Aortic smooth muscle cell (primary cell): ENCODE data around the gene FAM50A. TPM values are rescaled to one million over a fixed set of nuclear protein-coding genes. Genes with fewer than 3 reads are reported as not detected.

Experiments
- total RNA-seq: library from RNA; depleted of rRNA; stranded (reverse); fragments of >200 nt; gene quantifications from 2 replicates; pipeline ENCODE4 v1.2.3, GENCODE V29; 2014

FAM50A gene, protein sequence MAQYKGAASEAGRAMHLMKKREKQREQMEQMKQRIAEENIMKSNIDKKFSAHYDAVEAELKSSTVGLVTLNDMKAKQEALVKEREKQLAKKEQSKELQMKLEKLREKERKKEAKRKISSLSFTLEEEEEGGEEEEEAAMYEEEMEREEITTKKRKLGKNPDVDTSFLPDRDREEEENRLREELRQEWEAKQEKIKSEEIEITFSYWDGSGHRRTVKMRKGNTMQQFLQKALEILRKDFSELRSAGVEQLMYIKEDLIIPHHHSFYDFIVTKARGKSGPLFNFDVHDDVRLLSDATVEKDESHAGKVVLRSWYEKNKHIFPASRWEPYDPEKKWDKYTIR
- 107 and 133 TPM in 2 replicates for total RNA-seq

GRCh38 chrX:154443992-154444754 lies at the start of gene FAM50A:
Gene FAM50A (plus strand): TSS chrX:154444141. CDS start chrX:154444236, 95 bp downstream.

DNA sequence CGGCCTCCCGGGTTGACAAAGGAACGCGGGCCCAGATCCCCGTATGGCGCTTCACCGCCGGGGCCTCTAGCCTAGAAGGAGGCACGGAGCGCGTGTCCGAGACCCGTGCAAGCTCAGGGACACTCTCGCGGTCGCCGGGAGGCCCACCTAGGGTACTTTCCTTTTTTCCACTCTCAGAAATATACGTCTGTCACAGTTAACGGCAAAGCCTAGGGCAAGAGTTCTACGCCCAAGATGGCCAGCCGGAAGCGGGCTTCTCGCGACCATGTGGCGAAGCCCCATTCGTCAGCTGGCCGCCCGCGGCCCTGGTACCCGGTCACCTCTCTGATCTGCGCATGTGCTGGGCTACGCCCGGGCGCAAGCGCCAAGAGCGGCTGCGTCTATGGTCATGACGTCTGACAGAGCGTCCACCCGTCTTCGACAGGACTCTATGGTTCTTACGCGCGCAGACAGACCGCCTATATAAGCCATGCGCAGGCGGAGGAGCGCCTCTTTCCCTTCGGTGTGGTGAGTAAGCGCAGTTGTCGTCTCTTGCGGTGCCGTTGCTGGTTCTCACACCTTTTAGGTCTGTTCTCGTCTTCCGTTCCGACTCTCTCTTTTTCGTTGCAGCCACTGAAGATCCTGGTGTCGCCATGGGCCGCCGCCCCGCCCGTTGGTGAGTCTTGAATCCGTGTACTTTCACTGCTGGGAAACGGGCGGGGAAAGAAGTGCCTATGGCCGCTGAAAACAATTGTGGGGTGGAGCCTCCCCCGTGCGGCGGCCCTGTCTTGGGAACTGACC lies 45.9 kb upstream of the FAM50A start, which contains the start of gene RPL10:
Gene RPL10 (plus strand): TSS at position 490 of the 780 bp plus-strand sequence. CDS start 143 bp downstream, at position 633.

GRCh38 chrX:154409222-154409871 lies 34.6 kb upstream of the FAM50A start, which contains the start of gene DNASE1L1:
Gene DNASE1L1 (minus strand): TSS chrX:154409254. CDS start chrX:154405568, 3,686 bp downstream.

DNA sequence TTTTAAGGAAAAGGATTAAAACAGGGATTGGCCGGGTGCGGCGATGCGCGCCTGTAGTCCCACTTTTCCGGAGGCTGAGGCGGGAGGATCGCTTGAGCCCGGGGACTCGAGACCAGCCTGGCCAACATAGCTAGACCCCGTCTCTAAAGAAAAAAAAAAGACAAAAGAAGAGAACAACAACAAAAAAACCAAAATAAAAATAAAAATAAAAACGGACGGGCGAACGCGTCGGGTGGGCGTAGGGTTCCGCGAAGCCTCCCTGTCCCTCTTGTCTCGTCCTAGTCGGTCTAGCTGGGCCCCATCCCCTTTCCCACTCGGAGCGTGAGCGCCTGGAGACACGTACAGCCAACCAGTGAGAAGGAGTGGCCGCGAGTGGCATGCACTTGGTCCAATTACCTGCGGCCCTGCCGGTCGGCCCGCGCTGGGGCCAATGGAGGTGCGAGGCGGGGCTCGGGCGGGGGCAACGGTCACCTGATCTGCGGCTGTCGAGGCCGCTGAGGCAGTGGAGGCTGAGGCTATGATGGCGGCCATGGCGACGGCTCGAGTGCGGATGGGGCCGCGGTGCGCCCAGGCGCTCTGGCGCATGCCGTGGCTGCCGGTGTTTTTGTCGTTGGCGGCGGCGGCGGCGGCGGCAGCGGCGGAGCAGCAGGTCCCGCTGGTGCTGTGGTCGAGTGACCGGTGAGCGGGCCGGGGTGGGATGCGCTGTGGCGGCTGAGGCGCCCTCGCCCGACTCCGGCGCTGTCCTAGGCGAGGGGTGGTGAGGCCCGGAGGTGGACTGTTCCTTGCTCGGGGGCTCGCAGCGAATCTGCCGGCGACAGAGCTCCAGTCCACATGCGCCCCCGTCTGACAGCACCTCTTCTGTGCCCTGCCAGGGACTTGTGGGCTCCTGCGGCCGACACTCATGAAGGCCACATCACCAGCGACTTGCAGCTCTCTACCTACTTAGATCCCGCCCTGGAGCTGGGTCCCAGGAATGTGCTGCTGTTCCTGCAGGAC lies 15.5 kb upstream of the FAM50A start, which contains the start of gene ATP6AP1:
Gene ATP6AP1 (plus strand): TSS at position 502 of the 996 bp plus-strand sequence. CDS start 16 bp downstream, at position 518.

DNA sequence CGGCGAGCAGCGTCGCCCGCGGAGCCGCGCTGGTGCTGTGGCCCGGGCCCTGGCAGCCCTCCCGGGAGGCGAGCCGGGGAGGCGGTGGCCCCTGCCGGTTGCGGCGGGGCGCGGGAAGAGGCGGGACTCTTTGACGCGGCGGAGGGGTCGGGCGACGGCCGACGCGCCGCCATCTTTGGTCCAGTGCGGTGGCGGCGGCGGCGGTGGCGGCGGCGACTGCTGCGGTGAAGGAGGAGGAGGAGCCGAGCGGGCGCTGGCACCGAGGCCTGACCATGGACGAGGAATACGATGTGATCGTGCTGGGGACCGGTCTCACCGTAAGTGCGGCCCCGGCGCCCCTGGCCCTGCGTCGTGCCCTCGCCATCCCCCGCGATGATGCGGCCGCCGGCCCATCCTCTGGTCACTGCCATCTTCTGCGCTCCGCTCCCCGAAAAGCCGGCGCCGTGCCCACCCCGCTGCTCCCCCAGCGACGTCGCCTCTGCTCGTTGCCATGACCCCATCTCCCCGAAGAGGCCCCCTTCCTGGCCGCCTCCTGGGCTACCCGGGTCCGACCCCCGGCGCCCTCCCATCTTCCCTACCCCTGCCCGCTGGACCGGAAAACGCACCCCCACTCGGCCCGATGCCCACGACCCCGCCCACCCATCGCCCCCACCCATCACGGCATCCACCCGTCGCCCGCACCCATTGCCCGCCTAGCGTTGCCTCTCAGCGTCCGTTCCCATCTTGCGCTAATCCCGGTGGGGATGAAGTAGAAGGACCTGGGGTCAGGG lies 6.8 kb upstream of the FAM50A start, which contains the start of gene GDI1:
Gene GDI1 (plus strand): TSS at position 172 of the 770 bp plus-strand sequence. CDS start 101 bp downstream, at position 273.

GRCh38 chrX:154458116-154458953 lies 14.4 kb downstream of the FAM50A start, which contains the start of gene PLXNA3:
Gene PLXNA3 (plus strand): TSS chrX:154458281. CDS start chrX:154460184, 1,903 bp downstream.

GRCh38 chrX:154478728-154479622 lies 35.0 kb downstream of the FAM50A start, which contains the start of gene LAGE3:
Gene LAGE3 (minus strand): TSS chrX:154479281. CDS start chrX:154478915, 366 bp downstream.

GRCh38 chrX:154486396-154487207 lies 42.7 kb downstream of the FAM50A start, which contains the start of gene UBL4A:
Gene UBL4A (minus strand): TSS chrX:154486615. CDS start chrX:154486584, 31 bp downstream.

DNA sequence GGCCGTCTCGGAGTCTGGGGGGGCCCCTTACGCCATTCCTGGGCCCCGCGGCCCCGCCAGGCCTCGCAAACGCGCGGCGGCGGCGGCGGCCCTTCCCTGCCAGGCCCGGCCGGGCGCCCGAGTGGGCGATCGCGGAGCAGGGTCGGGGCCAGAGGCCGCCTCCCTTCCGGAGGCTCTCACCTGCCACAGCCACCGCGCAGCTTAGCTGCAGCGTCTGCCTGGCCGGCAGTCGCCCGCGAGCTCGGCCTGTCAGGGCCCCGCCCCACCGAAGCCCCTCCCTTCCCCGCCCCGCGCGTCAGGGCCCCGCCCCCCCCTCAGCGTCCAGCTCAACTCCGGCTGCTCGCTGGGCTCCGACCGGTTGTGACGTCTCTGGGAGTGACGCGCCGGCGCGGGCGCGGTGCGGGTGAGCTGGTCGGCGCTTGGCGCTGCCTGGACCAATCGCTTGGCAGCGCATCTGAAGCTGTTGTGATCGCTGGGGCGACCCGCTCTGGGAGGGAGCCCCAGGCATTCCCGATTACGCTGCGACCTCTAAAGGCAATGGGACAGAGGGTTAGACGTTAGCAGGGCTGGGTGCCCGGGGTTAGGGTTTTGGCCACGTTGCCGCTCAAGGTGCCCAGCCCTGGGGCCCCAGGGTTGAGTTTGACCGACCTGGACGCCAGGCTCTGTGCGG lies 46.6 kb downstream of the FAM50A start, which contains the start of gene SLC10A3:
Gene SLC10A3 (minus strand): TSS at position 216 of the 670 bp plus-strand sequence. CDS start 1,689 bp downstream, outside the sequence.

Other genes starting within 250 kb of the FAM50A start
- not detected in 2 replicates for gene OPN1MW2, start 224.4 kb upstream of the FAM50A start, total RNA-seq
- gene OPN1MW3, start 186.6 kb upstream of the FAM50A start, total RNA-seq, result not detected in 2 replicates
- not detected in 2 replicates for gene TEX28, start 149.0 kb upstream of the FAM50A start, total RNA-seq
- not detected in 2 replicates for gene TKTL1, start 148.3 kb upstream of the FAM50A start, total RNA-seq
- gene FLNA, start 69.5 kb upstream of the FAM50A start, total RNA-seq, result 2,321 and 2,651 TPM in 2 replicates
- gene EMD, start 64.8 kb upstream of the FAM50A start, total RNA-seq, result 24.4 and 27.7 TPM in 2 replicates
- gene RPL10, start 45.8 kb upstream of the FAM50A start, total RNA-seq, result 2,053 and 2,384 TPM in 2 replicates
- 128 and 141 TPM in 2 replicates for gene DNASE1L1, start 34.9 kb upstream of the FAM50A start, total RNA-seq
- 13.3 and 16.0 TPM in 2 replicates for gene TAFAZZIN, start 32.6 kb upstream of the FAM50A start, total RNA-seq
- 55.6 and 70.9 TPM in 2 replicates for gene ATP6AP1, start 15.5 kb upstream of the FAM50A start, total RNA-seq
- gene GDI1, start 7.0 kb upstream of the FAM50A start, total RNA-seq, result 90.6 and 111 TPM in 2 replicates
- gene PLXNA3, start 14.1 kb downstream of the FAM50A start, total RNA-seq, result 20.3 and 22.1 TPM in 2 replicates
- 14.2 and 20.3 TPM in 2 replicates for gene LAGE3, start 35.1 kb downstream of the FAM50A start, total RNA-seq
- 35.7 and 43.7 TPM in 2 replicates for gene UBL4A, start 42.5 kb downstream of the FAM50A start, total RNA-seq
- 15.9 and 16.5 TPM in 2 replicates for gene SLC10A3, start 46.5 kb downstream of the FAM50A start, total RNA-seq
- 29.7 and 31.0 TPM in 2 replicates for gene FAM3A, start 72.1 kb downstream of the FAM50A start, total RNA-seq
- gene G6PD, start 102.7 kb downstream of the FAM50A start, total RNA-seq, result 73.5 and 79.2 TPM in 2 replicates
- 13.6 and 13.8 TPM in 2 replicates for gene IKBKG, start 103.5 kb downstream of the FAM50A start, total RNA-seq
- not detected in 2 replicates for gene CTAG1A, start 141.0 kb downstream of the FAM50A start, total RNA-seq
- gene CTAG1B, start 175.1 kb downstream of the FAM50A start, total RNA-seq, result not detected in 2 replicates
- not detected in 2 replicates for gene CTAG2, start 209.4 kb downstream of the FAM50A start, total RNA-seq